Activated naive CD4-positive, alpha-beta T cell treated with anti-CD3 and anti-CD28 coated beads, Interleukin-2, amount 50 U/mL, for 24 hours (primary cell): ENCODE measurements around the gene ZNF578.
"Not testable (repeated sequence)": the region's sequence is repeated elsewhere in the genome, so short reads cannot be mapped to it uniquely, and the experiment has no call there.

Source experiments
- H3K27ac Mint-ChIP-seq: one replicate; pipeline ENCODE4 v1.8.0; 2021; ENCODE audit warnings: mild to moderate bottlenecking, mixed read lengths
- H3K27me3 Mint-ChIP-seq: one replicate; pipeline ENCODE4 v1.8.0; 2021; ENCODE audit warnings: mixed read lengths
- H3K36me3 Mint-ChIP-seq: one replicate; pipeline ENCODE4 v1.8.0; 2021; ENCODE audit warnings: mixed read lengths
- H3K4me1 Mint-ChIP-seq: one replicate; pipeline ENCODE4 v1.8.0; 2021; ENCODE audit warnings: mixed read lengths
- H3K4me3 Mint-ChIP-seq: one replicate; pipeline ENCODE4 v1.8.0; 2021; ENCODE audit warnings: mild to moderate bottlenecking, mixed read lengths
- H3K9me3 Mint-ChIP-seq: one replicate; pipeline ENCODE4 v1.8.0; 2021; ENCODE audit warnings: mixed read lengths

The ZNF578 gene

DNA sequence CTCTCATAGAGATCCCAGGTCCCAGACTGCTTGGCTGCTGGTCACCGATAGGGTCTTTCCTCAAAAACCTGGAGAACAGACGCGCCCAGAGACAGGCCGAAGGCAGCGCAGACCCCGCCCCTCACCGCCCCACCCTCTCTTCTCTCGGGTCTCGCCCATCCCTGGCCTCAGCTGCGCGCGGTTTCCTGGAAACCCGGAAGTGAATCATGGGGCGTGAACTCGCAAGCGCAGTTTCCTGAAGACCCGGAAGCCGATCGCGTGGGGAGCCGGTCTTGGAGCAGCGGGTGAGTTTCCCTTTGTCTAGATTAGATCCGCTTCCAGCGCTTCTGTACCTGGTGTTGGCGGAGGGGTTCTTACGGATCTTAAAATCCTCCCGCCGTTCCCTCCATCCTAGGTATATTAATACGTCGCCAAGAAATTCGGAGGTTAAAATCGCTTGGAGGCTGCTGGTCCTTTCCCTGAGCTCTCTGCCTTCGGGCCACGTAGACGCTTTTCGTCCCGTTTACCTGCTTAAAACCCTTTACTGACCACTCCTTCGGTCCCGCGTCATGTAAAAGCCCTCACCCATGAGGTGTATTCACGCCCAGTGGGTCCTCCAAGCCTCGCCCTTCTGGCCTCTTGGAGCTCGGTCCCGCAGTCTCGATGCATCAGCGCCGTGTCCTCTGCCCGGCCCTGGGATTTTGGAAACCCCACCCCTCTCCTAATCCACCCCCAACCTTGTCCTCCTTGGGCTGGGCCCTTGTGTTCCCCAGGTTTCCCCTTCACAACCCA lies at the start of gene ZNF578:
Gene ZNF578, plus strand, starts transcription at position 230 of the 771 bp plus-strand sequence. CDS start 48,293 bp downstream, outside the sequence.
- Mint-ChIP-seq H3K4me1 (peaks cover 17% of the 10 kb centered on the region), H3K27me3 (peaks cover 6% of the 10 kb centered on the region), H3K27ac (peak within 1 kb of the TSS; percentile 30), H3K9me3 (peaks cover 52% of the 10 kb centered on the region), H3K36me3 (peaks cover 63% of the 10 kb centered on the region), H3K4me3 (peak within 1 kb of the TSS; percentile 85)

GRCh38 chr19:52410276-52410675 lies 43.1 kb upstream of the ZNF578 start:
- Mint-ChIP-seq H3K4me1 (no peaks in the 10 kb centered on the region), H3K36me3 (peaks cover 80% of the 10 kb centered on the region), H3K4me3 (no peak overlapping the region), H3K27me3 (no peaks in the 10 kb centered on the region), H3K27ac (no peak overlapping the region), H3K9me3 (peaks cover 16% of the 10 kb centered on the region)

DNA sequence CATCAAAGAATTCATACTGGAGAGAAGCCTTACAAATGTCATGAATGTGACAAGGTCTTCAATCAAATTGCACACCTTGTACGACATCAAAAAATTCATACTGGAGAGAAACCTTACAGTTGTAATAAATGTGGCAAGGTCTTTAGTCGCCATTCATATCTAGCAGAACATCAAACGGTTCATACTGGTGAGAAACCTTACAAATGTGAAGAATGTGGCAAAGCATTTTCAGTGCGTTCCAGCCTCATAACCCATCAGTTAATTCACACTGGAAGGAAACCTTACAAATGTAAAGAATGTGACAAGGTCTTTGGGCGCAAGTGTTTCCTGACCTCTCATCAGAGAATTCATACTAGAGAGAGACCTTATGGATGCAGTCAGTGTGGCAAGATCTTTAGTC lies 37.6 kb upstream of the ZNF578 start:
- Mint-ChIP-seq H3K9me3 (peaks cover 11% of the 10 kb centered on the region), H3K27ac (no peak overlapping the region), H3K4me1 (no peaks in the 10 kb centered on the region), H3K4me3 (no peak overlapping the region), H3K36me3 (peaks cover 40% of the 10 kb centered on the region), H3K27me3 (no peaks in the 10 kb centered on the region)

GRCh38 chr19:52428937-52429336 lies 24.4 kb upstream of the ZNF578 start, which contains the start of gene ZNF534:
Gene ZNF534, plus strand, starts transcription at chr19:52429148. Its CDS starts 2,327 bp downstream, at chr19:52431475.
- H3K9me3 Mint-ChIP-seq: peaks cover 24% of the 10 kb centered on the region
- no peaks in the 10 kb centered on the region for H3K4me1 Mint-ChIP-seq
- no peak within 1 kb of the TSS for H3K27ac Mint-ChIP-seq
- peaks cover 21% of the 10 kb centered on the region for H3K36me3 Mint-ChIP-seq
- no peaks in the 10 kb centered on the region for H3K27me3 Mint-ChIP-seq
- no peak within 1 kb of the TSS for H3K4me3 Mint-ChIP-seq

DNA sequence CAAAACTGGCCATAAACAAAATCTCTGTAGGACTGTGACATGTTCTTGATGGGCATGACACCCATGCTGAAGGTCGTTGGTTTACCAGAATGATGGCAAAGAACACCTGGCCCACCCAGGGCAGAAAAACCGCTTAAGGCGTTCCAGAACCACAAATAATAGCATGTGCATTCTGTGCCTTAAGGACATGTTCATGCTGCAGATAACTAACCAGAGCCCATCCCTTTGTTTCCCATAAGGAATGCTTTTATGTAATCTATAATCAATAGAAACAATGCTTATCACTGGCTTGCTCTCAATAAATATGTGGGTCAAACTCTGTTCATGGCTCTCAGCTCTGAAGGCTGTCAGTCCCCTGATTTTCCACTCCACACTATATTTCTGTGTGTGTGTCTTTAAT lies 11.2 kb upstream of the ZNF578 start:
- H3K27ac Mint-ChIP-seq: no peak overlapping the region
- H3K4me3 Mint-ChIP-seq: no peak overlapping the region
- H3K9me3 Mint-ChIP-seq: peaks cover 47% of the 10 kb centered on the region
- peaks cover 25% of the 10 kb centered on the region for H3K36me3 Mint-ChIP-seq
- no peaks in the 10 kb centered on the region for H3K27me3 Mint-ChIP-seq
- no peaks in the 10 kb centered on the region for H3K4me1 Mint-ChIP-seq

DNA sequence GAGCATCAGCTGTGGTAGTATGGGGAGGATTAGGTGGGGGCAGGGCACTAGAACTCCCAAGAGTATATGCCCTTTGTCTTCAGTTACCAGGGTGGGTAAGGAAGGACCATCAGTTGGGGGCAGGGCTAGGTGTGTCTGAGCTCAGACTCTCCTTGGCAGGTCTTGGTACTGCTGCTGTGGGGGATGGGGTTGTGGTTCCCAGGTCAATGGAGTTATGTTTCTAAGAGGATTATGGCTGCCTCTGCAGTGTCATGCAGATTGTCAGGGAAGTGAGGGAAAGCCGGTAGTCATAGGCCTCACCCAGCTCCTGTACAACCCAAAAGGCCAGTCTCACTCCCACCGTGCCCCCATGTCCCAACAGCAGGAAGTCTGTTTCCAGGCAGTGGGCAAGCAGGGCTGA lies 8.8 kb upstream of the ZNF578 start:
- Mint-ChIP-seq H3K27ac (no peak overlapping the region), H3K9me3 (peaks cover 49% of the 10 kb centered on the region)

GRCh38 chr19:52451241-52451640 lies 2.1 kb upstream of the ZNF578 start:
- Mint-ChIP-seq H3K27ac (no peak overlapping the region), H3K4me3 (peak overlapping the region; percentile 11), H3K9me3 (peaks cover 50% of the 10 kb centered on the region), H3K36me3 (peaks cover 44% of the 10 kb centered on the region), H3K4me1 (peaks cover 17% of the 10 kb centered on the region), H3K27me3 (peaks cover 6% of the 10 kb centered on the region)

More for the DNA sequence above, 8.8 kb upstream of the ZNF578 start:
- no peaks in the 10 kb centered on the region for H3K4me1 Mint-ChIP-seq
- H3K27me3 Mint-ChIP-seq: peaks cover 1% of the 10 kb centered on the region
- peaks cover 18% of the 10 kb centered on the region for H3K36me3 Mint-ChIP-seq
- H3K4me3 Mint-ChIP-seq: no peak overlapping the region

DNA sequence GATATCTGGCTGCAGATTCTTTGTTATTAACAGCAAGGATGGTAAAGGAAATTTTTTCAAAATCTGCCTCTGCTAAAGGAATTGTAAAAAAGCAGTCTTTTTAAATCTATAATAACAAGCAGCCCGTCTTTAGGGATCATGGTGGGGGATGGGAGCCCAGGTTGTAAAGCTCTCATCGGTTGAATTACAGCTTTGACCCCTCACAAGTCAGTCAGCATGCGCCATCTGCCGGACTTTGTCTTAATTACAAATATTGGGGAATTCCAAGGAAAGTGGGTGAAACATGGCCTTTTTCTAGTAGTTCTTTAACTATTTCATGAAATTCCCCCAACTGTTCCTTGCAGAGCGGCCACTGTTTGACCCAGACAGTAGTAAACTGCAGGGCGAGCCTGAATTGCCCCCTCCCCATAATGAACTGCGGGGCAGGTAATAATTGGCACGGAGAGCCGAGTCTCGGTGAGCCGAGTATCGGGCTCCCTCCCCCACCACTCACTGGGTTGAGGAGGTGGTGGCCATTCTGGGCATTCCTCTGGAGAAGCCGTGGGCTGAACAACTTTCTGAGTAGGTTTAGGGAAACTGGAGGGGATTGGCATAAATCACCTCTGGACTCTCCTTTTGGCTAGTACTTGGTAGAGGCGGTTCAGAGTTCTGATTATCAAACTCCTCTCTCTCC lies 11.6 kb downstream of the ZNF578 start:
- Mint-ChIP-seq H3K27me3 (no peaks in the 10 kb centered on the region), H3K36me3 (peaks cover 46% of the 10 kb centered on the region), H3K27ac (no peak overlapping the region), H3K4me3 (no peak overlapping the region), H3K9me3 (peaks cover 24% of the 10 kb centered on the region), H3K4me1 (no peaks in the 10 kb centered on the region)

GRCh38 chr19:52473655-52474350 lies 20.4 kb downstream of the ZNF578 start:
- peaks cover 45% of the 10 kb centered on the region for H3K36me3 Mint-ChIP-seq
- H3K9me3 Mint-ChIP-seq: peaks cover 23% of the 10 kb centered on the region
- no peak overlapping the region for H3K27ac Mint-ChIP-seq
- no peaks in the 10 kb centered on the region for H3K27me3 Mint-ChIP-seq
- no peaks in the 10 kb centered on the region for H3K4me1 Mint-ChIP-seq
- no peak overlapping the region for H3K4me3 Mint-ChIP-seq

DNA sequence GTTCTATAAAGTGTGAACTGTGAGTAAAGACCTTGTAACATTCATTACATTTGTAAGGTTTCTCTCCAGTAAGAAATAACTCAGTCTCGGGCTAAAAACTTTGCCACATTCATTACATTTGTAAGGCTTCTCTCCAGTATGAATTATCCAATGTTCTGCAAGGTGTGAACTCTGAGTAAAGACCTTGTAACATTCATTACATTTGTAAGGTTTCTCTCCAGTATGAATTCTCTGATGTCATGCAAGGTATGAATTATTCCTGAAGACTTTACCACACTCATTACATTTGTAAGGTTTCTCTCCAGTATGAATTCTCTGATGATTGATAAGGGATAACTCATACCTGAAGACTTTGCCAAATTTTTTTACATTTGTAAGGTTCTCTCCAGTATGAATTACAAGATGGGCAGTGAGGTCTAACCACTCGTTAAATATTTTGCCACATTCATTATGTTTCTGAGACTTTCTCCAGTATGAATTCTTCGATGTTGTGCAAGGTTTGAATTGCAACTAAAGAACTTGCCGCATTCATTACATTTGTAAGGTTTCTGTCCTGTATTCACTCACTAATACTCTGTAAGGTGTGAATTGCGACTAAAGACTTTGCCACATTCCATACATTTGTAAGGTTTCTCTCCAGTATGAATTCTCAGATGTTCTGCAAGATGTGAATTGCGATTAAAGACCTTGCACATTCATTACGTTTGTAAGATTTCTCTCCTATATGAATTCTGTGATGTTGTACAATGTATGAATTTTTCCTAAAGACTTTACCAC lies 21.2 kb downstream of the ZNF578 start:
- peaks cover 23% of the 10 kb centered on the region for H3K9me3 Mint-ChIP-seq
- H3K36me3 Mint-ChIP-seq: peaks cover 45% of the 10 kb centered on the region
- H3K4me3 Mint-ChIP-seq: no peak overlapping the region
- H3K27me3 Mint-ChIP-seq: no peaks in the 10 kb centered on the region
- H3K27ac Mint-ChIP-seq: no peak overlapping the region
- no peaks in the 10 kb centered on the region for H3K4me1 Mint-ChIP-seq

- H3K36me3 Mint-ChIP-seq: peaks cover 20% of the 10 kb centered on the region
- H3K9me3 Mint-ChIP-seq: peaks cover 23% of the 10 kb centered on the region
- H3K4me3 Mint-ChIP-seq, H3K27me3 Mint-ChIP-seq, H3K27ac Mint-ChIP-seq, H3K4me1 Mint-ChIP-seq: not testable (repeated sequence)
Measured at GRCh38 chr19:52484111-52484743, 30.9 kb downstream of the ZNF578 start.

DNA sequence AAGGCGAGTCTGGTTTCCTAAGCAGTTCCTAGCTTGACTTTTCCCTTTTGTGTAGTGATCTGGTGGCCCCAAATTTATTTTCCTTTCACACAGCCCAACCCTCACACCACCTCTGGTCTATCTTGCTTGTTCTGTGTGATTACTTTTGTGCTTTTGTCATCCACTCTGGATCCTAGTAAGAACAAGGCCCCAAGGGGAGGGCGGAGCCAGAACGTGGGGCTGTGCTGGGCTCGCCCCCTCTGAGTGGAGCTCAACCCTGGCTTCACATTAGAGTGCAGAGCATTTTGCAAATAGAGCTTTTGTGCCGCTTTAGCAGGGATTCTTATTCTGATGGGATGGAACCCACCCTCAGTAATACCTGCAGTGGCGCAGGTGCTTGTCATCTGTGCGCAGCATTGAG lies 31.7 kb downstream of the ZNF578 start:
- H3K4me1 Mint-ChIP-seq, H3K27ac Mint-ChIP-seq, H3K4me3 Mint-ChIP-seq, H3K27me3 Mint-ChIP-seq: not testable (repeated sequence)
- H3K36me3 Mint-ChIP-seq: peaks cover 21% of the 10 kb centered on the region
- peaks cover 23% of the 10 kb centered on the region for H3K9me3 Mint-ChIP-seq

GRCh38 chr19:52485561-52486240 lies 32.3 kb downstream of the ZNF578 start:
- H3K4me3 Mint-ChIP-seq, H3K27ac Mint-ChIP-seq, H3K4me1 Mint-ChIP-seq, H3K27me3 Mint-ChIP-seq: not testable (repeated sequence)
- Mint-ChIP-seq H3K36me3 (peaks cover 18% of the 10 kb centered on the region), H3K9me3 (peaks cover 23% of the 10 kb centered on the region)

- no peaks in the 10 kb centered on the region for H3K4me1 Mint-ChIP-seq
- no peak overlapping the region for H3K27ac Mint-ChIP-seq
- no peaks in the 10 kb centered on the region for H3K9me3 Mint-ChIP-seq
- peaks cover 24% of the 10 kb centered on the region for H3K36me3 Mint-ChIP-seq
- H3K4me3 Mint-ChIP-seq: no peak overlapping the region
- peaks cover 1% of the 10 kb centered on the region for H3K27me3 Mint-ChIP-seq
Measured at GRCh38 chr19:52492201-52492993, 39.0 kb downstream of the ZNF578 start.
